GM21717 (cell line): Measurements from ENCODE around the gene FCRLA.

ENCODE experiments used
- ATAC-seq: cut with Tn5 transposase; IDR thresholded peaks from one replicate; pipeline ENCODE4 v1.9.1; 2021; ENCODE audit warnings: mild to moderate bottlenecking, moderate library complexity; ENCODE audit not compliant: unreplicated experiment

Gene FCRLA

GRCh38 chr1:161731241-161731640 lies 24.2 kb downstream of the FCRLA start:
- ATAC-seq: no peak

DNA sequence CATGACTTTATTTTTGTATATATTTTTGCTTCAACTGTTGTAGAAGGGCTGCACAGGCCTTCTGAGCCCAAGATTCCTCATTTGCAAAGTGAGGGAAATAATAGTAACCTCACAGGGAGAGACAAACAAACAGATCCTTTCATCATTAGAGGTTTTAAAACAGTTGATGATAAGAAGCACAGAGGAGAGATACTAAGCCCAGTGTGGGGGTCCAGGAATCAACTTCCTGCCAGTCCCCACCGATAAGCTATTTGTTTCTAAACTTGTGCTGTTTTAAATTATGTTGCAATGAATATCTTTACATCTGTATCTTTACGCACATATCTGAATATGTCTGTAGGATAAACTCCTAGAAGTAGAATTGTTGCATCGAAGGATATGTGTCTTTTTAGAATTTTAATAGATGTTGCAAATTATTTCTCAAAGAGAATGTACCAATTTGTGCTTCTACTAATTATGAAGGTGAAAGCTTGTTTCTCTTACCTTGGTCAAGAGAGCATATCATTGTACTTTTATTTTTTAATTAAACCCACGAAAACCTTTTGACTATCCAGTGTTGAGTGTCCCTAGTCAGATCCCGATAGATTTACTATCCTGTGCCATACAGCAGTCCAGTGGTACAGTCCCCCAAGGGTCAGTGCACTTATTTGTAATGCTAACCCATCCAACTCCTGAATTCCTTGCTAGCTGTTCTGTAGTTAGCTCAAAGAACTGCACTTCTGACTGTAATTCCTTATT lies 25.1 kb downstream of the FCRLA start:
- ATAC-seq: no peak

- no peak for ATAC-seq
Observed at GRCh38 chr1:161733526-161733925, 26.5 kb downstream of the FCRLA start.

DNA sequence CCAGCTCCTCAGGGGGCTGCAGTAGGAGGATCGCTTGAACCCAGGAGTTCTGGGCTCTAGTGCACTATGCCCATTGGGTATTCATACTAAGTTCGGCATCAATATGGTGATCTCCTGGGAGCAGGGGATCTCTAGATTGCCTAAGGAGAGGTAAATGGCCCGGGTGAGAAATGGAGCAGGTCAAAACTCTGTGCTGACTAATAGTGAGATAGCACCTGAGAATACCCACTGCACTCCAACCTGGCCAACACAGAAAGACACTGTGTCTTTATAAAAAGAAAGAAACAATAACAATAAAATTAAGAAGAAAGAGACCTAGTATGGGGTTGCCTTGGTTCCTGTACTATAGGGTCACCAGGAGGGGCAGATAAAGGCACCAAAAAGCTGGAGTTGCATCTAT lies 28.8 kb downstream of the FCRLA start:
- no peak for ATAC-seq

- ATAC-seq: no peak
Observed at GRCh38 chr1:161736335-161736969, 29.4 kb downstream of the FCRLA start.

DNA sequence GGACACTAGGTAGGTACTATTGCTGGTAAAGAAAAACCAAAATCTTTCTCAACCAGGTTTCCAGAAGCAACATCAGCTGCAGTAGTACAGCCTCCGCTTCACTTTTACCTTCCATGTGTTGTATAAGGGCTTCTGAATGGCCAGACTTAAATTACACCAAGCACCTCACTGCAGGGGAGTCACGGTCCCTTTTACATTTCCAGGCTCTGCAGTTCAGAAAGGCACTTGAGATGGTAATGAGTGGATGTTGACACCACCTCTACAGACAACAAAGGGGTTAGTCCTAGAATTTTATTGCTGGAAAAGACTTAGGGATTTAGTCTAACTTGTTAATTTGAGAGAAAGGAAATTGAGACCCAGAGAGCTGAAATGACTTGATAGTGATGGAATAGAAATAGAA lies 30.6 kb downstream of the FCRLA start:
- no peak for ATAC-seq

GRCh38 chr1:161738627-161739287 lies 31.7 kb downstream of the FCRLA start:
- peak; percentile 57 for ATAC-seq

DNA sequence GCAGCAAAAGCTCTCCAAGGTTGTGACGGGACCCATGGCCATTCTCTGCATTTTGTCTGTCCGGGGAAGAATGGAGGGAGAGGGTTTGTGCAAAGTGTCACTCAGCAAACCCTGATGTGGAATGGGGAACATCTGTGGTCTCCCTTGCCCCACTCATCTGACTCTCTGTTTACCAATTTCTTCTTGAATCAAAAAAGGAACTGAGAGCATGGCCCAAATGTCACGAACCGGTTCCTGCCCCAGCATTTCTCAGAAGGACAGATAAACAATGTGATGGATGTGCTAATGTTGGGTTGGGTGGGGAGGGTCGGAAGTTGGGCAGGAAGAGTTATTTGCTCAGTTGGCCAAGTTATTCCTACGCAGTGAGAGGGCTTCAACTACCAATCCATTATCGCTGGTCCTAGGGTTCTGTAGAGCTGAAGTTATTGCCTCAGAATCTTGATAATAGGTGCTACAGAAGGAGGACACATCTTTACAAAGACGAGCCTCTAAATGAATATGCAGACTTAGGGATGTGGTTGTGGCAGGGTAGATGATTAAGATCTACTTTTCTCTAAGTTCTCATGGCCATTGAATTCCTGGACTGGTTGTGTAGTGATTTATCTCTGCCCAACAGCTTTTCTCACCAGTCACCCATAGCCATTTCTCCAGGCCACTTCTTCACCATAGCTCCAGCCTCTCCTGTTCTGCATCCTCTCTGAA lies 33.0 kb downstream of the FCRLA start:
- ATAC-seq: no peak

DNA sequence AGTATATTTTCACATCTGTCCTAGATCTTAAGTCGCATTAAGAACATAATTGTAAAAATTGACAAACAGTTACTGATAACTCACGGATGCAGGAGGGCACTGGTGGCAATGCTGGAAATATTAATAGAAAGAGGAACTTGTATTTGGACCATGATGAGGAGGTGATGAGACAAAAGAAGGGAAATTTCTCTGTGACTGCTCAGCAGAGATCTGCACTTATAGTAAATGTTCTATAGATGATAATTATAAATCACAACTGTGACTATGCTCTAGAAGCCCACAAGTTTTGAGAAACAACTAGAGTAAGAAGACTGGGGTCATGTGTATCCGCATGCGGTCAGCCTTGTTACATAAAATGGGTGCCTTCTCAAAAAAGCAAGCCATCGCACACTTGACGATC lies 33.9 kb downstream of the FCRLA start:
- ATAC-seq: no peak

DNA sequence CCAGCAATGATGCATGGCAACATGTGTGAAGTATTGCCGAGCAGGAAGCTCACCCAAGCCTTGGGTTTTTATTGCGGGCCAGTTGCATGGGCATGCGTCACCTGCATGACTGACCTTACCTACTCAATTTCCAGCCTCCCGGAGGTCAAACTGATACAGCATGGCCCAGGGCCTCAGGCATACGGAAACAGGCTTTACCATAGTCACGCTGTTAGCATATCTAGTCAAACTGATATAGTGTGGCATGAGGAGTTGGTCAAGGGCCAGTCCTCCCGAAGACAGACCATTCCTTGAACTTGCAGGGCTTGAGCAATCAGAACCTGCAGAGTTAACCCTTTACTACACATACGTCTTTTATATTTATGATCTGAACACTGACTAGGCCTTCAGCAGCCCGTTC lies 36.2 kb downstream of the FCRLA start:
- no peak for ATAC-seq

DNA sequence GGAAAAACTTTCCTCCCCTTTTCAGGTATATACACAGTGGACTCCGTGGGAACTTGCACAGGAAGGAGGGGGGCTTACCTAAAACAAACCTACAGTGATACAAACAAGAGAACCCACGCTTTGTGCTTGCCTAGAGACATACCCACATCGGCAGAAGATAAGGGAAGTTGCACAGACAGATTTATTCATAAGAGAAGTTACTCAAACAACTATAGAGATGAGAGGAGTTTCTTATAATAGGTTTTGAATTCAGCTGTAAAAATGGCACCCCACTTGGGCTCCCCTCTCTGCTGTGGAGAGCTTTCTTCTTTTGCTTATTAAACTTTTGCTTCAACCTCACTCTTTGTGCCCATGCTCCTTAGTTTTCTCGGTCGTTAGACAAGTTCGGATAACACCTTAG lies 40.8 kb downstream of the FCRLA start:
- no peak for ATAC-seq

DNA sequence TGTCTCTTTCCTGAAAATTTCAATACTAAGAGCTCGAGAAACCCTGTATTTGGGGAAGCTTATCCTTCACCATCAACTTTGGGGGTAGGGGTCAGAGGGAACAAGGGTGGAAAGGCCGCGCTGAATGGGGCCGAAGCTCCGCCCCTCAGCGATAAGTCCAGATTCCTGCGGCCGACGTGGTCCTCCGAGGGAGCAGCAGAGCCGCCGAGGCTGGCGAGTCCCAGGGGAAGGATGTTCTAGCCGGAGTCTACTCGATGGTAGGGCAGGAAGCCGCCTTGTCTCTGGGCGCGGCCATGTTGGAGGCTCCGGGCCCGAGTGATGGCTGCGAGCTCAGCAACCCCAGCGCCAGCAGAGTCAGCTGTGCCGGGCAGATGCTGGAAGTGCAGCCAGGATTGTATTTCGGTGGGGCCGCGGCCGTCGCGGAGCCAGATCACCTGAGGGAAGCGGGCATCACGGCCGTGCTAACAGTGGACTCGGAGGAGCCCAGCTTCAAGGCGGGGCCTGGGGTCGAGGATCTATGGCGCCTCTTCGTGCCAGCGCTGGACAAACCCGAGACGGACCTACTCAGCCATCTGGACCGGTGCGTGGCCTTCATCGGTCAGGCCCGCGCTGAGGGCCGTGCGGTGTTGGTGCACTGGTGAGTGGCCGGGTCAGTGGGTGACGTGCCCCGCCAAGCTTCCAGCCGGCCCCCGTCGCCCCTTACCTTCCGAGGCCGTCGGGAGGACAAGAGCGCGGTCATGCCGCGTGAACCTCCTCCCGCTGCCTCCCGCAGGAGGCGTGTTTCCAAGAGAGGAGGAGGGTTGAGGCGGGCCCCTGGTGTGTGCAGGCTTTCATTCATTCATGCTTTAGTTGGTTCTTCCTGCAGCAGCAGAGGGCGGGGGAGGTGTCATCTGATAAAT lies 42.7 kb downstream of the FCRLA start, which contains the start of gene DUSP12:
TSS of gene DUSP12 (plus strand) at position 278 of the 899 bp plus-strand sequence. CDS start at position 294, 16 bp downstream.
- ATAC-seq: peak; percentile 96

GRCh38 chr1:161763522-161764098 lies 56.6 kb downstream of the FCRLA start:
- ATAC-seq: no peak
